CD4-positive, alpha-beta T cell treated with Interleukin-1 beta for 1 hour (primary cell): Measurements from ENCODE around the gene OR8I2.
"Not testable (repeated sequence)": the region's sequence is repeated elsewhere in the genome, so short reads cannot be mapped to it uniquely, and the experiment has no call there.

ENCODE experiments used
- DNase-seq, 2 donors: peaks; one replicate each; pipeline ENCODE4 v3.0.0-alpha.2; 2020 to 2022

The OR8I2 gene

DNA sequence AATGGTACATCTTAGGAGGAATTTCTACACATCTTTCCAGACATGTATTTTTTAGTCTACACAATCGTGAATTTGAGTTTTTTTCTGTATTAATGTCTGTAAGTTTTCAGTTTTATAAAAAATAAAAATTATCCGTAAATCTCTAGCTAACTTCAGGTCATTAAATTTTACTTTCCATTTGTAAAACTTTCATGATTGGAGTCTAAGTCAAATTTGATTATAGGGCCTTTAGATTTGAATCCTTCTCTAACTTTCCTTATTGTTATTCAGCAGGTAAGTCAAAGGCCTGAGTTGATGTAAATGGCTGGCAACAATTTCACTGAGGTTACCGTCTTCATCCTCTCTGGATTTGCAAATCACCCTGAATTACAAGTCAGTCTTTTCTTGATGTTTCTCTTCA lies at the start of gene OR8I2:
Gene OR8I2 (plus strand): TSS at position 301 of the 400 bp plus-strand sequence. CDS start 0 bp downstream, at position 301.
- DNase-seq = no peak

DNA sequence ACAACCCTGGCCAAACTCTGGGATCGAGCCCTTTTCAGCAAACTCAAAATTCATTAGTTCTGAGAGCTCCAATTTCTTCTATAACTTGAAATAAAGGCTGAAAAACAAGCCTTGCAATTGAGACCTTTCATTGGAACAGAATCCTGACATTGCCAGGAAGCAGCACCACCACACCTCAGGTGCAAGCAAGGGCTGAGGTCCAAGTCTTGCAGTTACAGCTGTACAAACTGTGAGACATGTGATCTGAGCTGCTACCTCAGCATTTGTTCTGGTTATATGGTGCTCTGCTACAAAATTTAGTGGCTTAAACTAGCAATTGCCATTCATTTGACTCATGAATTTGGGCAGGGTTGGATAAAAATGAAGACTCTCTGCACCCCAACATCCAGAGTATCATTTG lies 47.6 kb upstream of the OR8I2 start:
- DNase-seq = no peak

DNA sequence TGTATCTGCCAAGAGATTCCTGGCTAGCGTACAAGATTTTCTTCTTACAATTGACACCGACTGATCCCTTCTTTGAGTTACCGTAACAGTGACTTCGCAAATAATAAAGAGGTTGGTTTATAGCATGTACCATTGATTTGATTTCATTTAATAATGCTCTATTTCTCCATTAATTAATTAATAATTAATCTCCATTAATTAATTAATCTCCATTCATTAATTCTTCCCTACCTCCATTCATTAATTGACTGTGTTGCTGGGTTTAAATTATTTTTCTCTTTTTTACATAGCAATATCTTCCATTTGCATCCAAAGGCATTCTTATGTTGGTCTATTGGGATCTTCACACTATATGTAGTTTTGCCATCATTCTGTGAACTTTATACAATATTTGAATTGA lies 44.6 kb upstream of the OR8I2 start:
- DNase-seq = no peak

DNA sequence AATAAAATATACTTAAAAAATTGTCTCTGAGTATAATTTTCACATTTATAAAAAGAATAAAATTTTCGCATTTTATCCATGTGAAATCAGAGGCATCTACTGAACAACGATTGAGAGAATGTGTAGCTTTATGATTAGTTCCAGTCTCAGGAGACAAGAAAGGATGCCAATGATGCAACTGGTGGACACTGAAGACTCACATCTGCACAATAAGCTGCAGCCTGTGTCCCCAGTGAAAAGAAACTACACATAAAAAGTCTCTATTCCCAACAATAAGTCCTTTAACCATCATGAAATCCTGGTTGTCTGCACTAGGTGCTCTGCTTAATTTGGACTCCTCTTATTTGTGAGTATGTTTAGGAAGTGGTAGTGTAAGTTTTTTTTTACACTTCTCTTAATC lies 43.6 kb upstream of the OR8I2 start:
- DNase-seq = no peak

DNA sequence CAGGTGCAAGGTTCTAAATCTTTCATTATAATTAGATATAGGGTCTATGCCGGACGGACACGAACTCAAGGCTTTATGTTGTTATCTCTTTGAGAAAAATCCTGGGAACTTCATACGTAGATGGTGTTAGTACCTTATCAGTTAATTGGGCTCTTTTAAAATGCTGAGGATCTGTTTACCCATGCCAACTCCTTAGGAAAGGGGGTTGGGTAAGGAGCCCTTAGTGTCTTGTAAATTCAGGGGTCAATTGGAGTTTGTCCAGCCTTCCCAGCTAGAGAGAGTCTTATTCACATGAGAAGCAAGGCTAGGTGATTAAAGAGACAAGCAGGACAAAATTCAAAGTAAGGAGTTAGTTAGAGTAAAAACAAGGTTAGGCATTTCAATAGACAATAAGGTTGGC lies 36.7 kb upstream of the OR8I2 start:
- not testable (repeated sequence) for DNase-seq

DNA sequence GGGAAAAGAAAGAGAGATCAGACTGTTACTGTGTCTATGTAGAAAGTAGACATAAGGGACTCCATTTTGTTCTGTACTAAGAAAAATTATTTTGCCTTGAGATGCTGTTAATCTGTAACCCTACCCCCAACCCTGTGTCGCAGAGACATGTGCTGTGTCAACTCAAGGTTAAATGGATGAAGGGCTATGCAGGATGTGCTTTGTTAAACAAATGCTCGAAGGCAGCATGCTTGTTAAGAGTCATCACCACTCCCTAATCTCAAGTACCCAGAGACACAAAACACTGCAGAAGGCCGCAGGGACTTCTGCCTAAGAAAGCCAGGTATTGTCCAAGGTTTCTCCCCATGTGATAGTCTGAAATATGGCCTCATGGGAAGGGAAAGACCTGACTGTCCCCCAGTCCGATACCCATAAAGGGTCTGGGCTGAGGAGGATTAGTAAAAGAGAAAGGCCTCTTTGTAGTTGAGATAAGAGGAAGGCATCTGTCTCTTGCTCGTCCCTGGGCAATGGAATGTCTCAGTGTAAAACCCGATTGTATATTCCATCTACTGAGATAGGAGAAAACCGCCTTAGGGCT lies 35.4 kb upstream of the OR8I2 start:
- not testable (repeated sequence) for DNase-seq

DNA sequence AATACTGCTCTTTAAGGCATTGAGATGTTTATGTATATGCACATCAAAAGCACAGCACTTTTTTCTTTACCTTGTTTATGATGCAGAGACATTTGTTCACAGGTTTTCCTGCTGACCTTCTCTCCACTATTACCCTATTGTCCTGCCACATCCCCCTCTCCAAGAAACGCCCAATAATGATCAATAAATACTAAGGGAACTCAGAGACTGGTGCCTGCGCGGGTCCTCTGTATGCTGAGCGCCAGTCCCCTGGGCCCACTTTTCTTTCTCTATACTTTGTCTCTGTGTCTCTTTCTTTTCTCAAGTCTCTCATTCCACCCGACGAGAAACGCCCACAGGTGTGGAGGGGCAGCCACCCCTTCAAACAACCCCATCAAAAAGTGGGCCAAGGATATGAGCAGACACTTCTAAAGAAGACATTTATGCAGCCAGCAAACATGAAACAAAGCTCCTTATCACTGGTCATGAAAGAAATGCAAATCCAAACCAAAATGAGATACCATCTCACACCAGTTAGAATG lies 34.8 kb upstream of the OR8I2 start:
- DNase-seq = not testable (repeated sequence)

DNA sequence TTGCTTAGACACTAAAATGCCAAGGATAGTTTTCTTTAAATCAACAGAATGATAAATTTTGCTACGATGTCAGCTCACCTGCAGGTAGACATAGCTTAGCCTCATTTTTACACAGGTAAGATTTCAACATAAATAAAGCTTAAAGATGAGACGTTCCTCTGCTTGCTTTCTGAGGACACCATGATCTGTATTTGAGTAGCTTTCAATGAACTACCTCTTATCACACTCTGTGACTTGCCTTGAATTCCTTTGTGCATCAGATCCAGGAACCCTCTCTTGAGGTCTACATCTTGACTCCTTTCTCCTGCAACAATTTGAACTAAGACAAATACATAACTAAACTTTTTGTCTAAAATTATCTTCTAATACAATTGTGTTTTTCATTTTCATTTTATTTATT lies 26.1 kb upstream of the OR8I2 start:
- no peak for DNase-seq

DNA sequence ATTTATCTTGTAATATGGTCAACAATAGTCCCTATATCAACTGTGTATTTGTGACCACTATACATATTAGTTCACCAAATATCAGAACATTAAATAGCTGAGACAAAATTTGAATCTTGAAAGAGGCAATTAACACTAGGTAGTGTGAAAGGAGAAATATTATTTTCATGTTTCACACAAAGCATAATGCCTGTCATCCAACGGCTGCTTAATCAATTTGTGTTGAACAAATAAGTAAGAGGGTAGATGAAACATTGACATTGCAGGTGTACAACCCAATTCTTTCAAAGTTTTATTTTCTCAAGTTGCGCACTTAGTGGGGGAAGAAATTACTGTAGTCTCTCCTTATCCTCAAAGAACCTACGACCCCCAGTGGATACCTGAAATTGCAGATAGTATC lies 3.4 kb upstream of the OR8I2 start:
- DNase-seq = no peak

DNA sequence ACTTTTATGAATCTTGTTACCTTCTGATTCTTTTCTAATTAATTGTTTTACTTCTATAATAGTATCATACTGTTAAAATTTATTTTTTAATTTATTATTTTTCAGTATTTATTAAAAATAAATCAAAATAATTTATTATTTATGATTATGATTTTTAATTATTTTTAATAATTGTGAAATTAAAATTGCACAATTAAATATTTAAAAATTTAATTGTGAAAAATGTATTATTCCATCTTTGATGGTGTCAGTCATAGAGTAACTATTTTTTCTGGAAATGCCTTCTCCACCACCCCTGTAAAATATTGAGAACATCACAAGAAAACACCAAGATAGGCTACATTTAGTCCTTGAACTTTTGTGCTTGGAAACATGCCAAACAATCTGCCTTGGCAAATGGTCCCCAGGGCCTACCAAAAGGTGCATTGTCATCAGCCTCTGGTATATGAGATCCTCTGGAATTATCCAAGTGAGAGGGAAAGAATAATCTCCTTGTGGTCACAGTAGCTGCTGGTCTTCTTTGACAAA lies 10.2 kb downstream of the OR8I2 start, which contains the start of gene OR8H2:
Gene OR8H2 (plus strand): TSS at position 478 of the 528 bp plus-strand sequence. CDS start 1,356 bp downstream, outside the sequence.
- DNase-seq = no peak

DNA sequence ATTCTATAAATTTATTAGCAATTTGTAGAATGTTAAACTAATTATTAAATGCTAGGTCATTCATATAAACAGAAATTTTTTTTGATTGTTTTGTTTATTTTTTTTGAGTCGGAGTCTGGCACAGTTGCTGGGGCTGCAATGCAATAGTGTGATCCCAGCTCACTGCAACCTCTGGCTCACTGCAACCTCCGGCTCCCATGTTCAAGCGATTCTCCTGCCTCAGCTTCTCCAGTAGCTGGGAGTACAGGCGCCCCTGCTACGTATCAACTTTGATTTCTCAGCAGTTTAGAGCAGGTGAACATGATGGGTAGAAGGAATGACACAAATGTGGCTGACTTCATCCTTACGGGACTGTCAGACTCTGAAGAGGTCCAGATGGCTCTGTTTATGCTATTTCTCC lies 29.0 kb downstream of the OR8I2 start, which contains the start of gene OR8H3:
Gene OR8H3 (plus strand): TSS at position 301 of the 400 bp plus-strand sequence. CDS start 0 bp downstream, at position 301.
- DNase-seq = no peak

DNA sequence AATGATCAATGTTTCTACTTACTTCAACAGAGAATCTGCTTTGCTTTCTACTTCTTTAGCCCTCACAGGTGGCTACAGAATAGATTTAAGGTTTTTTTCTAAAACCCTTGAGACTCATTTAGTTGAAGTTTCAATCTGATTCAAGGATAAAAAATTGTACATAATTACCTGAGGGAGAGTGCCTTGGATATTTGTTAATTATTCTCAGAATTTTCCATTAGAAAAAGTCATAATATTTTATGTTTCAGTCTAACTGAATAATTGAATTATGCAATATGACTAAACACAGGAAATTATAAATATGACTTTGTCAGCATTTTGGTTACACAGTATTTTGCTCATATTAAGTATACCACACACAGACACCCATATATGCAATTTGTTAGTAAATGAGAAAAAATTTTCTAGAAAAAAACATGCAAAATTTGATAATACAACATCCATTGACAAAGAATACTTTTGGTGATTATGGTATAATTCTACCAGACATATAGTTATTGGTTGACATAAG lies 47.1 kb downstream of the OR8I2 start, which contains the start of gene OR8J3:
Gene OR8J3 (minus strand): TSS at position 51 of the 511 bp plus-strand sequence. CDS start 2,483 bp downstream, outside the sequence.
- DNase-seq = no peak

DNA sequence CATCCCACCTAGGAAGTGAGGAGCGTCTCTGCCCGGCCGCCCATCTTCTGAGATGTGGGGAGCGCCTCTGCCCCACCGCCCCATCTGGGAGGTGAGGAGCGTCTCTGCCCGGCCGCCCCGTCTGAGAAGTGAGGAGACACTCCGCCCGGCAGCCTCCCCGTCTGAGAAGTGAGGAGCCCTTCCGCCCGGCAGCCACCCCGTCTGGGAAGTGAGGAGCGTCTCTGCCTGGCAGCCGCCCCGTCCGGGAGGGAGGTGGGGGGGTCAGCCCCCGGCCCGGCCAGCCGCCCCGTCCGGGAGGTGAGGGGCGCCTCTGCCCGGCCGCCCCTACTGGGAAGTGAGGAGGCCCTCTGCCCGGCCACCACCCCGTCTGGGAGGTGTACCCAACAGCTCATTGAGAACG lies 50.6 kb downstream of the OR8I2 start:
- DNase-seq = not testable (repeated sequence)
